Forelimb muscle (tissue), 1 donor: ENCODE data around the gene FADS2. TPM values are rescaled to one million over a fixed set of nuclear protein-coding genes. Genes with fewer than 3 reads are reported as not detected.

Experiments used
- DNase-seq: peaks from one replicate; pipeline ENCODE4 v3.0.0-alpha.2; 2013; ENCODE audit warnings: low read depth
- polyA plus RNA-seq: library from polyadenylated mRNA; unstranded; fragments of 120-200 nt; gene quantifications from one replicate; pipeline ENCODE4 v1.2.1, GENCODE V29; 2013; ENCODE audit not compliant: insufficient read length

The FADS2 gene
- polyA plus RNA-seq, 1 donor, result 75.9 TPM

DNA sequence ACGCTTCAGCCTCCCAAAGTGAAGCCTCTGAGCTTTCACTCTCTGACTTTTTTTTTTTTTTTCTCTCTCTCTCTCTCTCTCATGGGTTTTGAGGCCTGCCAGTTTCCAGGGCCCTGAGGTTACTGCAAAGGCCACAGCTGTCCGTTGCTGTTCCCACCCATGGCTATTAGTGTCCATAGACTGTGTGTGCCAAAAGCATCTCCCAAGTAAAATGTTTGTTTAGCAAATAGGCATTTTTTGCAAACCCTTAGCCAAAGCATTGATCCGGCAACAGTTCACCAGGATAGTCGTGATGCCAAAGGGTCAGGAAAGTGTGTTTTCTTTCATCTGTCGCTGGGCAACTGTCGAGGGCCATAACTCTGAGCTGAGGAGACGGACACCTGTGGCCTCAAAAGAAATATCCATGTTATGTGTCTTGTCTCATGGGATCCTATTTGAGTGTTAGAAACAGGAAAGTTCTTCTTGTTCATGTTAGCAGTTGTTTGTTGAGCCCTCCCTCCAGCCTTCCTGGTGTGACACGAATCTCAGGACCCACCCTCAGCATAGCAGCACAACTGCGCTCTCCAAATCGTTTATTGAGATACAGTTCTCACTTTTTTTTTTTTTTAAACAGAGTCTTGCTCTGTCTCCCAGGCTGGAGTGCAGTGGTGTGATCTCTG, 18.4 kb downstream of the FADS2 start:
- DNase-seq, result no peak

DNA sequence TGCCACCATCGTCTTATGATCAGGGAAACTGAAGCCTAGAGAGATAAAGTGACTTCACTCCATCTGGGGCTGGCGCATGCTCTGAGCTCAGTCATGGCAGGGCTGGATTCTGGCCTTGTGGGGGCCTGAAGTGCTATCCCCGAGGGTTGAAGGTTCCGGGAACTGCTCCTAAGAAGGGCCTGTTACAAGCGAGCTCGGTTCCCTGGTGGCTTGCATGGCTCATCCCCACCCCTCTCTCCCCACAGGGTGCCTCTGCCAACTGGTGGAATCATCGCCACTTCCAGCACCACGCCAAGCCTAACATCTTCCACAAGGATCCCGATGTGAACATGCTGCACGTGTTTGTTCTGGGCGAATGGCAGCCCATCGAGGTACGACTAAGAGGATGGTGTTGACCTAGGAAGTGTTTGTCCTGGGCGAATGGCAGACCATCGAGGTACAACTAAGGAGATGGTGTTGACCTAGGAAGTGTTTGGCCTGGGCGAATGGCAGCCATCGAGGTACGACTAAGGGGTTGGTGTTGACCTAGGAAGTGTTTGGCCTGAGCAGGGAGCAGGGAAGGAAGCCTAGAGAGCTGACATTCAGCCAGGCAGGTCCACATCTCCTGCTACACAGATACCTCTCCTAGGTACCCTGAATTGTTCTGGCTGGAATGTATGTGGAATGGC, 19.9 kb downstream of the FADS2 start:
- DNase-seq, result no peak

DNA sequence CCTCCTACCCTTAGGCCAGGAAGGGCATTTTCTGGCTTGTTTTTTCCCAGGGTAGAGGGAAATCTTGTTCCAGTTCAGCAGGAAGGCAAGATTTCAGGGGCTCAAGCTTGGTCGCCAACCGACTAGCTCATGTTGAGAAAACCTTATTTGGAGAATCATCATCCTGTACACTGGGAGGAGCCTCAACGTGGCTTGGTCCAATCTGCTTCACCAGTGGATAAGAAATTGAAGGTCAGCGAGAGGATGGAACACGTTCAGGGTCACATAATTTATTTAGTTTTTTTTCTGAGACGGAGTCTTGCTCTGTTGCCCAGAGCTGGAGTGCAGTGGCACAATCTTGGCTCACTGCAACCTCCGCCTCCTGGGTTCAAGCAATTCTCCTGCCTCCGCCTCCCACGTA, 20.5 kb downstream of the FADS2 start:
- DNase-seq, result no peak

DNA sequence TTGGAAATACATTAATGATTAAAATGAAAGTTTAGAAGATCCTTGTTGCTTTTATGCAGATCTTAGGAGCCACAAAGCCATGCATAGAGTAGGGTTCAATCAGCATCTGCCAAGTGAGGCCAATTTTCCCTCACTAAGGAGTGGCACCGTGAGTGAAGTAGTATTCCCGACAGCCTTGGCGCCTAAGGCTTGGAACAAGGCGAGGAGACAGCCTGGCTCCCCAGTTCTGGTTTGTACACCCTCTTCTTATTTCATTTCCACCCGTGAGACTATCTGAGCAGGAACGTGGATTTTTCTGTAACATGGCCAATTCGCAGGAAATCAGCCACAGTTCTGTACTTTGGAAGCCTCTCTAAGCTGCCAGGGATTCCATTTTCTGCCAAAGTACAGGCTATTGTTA, 22.6 kb downstream of the FADS2 start:
- no peak for DNase-seq

DNA sequence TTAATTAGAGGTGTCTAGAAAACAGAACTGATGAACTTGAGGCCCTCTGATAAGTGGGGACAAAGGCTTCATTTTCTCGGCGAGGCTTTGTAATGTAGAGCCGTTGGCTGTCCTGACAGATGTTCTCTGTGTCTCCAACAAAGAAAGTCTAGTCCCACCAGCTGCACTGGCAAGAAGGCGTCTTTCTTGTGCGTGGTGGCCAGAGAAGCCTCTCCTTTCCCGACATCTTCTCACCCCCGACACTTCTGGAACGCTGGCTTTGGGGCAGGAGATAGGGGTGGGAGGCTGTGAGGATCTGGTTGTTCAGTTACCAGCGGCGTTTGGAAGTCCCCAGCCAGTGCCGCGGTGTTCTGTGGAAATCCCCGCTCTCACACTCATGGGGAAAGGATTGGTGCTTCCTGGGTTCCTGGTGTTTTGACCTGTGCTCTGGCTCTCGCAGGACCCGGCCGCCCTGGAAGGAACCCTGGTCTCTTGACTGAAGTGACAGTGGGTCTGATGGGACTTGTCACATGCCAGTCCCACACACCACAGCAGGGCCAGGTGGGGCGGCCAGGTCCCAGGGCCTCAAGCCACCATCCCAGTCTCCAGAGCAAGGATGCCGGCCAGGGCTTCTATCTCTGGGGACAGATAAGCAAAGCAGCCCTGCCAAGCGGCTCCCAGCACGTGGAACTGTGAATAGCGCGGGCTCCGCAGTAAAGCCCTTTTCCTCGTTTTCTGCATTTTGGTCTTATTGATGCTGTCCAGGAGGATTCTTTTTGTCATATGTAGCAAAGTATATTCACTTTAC, 23.2 kb downstream of the FADS2 start:
- no peak for DNase-seq

DNA sequence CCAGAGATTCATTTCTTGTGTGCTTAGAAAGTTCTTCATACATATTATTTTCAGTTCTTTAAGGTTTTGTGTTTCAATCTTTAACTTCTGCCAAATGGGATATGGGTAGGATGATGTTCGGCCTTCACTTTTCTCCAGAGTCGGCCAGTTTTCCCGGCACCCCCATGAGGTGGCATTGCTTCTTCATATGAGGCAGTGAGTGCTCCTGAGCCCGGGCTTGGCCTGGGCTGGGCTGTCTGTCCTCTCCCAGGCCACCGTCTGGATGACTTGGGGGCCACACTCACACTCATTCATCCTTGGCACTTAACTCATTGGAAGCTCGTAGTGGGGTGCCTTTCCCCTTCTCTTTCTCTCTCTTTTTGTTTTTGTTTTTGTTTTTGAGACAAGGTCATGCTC, 23.8 kb downstream of the FADS2 start:
- DNase-seq, result no peak

DNA sequence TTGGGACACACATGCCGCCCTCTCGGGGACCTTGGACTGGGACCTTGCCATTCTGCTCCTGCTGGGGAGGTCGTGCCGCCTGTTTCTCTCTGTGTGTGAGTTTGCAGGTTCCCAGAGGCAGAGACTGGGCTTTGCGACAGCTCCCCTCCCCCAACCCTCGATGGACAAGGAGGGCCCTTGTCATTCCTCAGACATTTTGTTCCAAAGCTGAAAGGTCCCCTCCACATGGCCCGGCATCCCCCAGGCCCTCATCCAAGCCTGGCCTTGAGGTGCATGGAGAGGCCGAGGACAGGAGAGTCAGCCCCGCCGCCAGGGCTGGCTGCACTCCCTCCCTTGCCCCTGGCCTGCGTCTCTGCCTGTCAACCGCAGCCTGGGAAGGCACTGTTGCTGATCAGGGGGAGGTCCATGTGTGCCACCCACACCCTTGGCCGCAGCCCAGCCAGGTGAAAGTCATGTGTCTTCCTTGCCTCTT, 25.6 kb downstream of the FADS2 start:
- no peak for DNase-seq

DNA sequence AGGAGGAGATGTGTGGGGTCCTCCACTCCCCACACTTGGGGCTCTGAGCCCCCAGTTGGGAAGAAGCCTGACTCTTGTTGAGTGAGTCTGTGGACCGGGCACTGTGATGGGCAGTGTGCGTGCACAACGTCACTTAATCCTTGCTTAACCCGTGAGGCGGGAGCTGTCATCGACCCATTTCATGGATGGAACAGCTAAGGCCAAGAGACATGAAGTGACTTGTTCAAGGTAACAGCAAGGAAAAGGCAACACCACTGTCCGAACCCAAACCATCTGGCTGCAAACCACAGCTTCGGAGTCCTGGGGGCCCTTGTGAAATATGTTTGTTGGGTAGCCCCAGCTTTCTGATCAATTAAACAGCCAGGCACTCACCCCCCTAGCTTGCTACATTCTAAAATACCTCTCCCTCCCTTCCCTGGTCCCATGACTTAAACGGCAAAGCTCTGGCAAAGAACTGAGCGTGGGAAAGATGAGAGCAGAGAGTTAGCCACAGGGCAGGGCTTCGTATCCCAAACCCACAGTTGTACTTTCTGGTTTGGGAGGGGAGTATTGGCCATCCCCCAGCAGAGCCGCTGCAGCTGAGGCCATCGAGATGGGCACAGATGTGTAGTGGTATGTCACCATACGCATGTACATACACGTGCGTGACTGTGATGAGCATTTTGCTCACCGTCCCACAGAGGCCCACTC, 26.3 kb downstream of the FADS2 start:
- no peak for DNase-seq

DNA sequence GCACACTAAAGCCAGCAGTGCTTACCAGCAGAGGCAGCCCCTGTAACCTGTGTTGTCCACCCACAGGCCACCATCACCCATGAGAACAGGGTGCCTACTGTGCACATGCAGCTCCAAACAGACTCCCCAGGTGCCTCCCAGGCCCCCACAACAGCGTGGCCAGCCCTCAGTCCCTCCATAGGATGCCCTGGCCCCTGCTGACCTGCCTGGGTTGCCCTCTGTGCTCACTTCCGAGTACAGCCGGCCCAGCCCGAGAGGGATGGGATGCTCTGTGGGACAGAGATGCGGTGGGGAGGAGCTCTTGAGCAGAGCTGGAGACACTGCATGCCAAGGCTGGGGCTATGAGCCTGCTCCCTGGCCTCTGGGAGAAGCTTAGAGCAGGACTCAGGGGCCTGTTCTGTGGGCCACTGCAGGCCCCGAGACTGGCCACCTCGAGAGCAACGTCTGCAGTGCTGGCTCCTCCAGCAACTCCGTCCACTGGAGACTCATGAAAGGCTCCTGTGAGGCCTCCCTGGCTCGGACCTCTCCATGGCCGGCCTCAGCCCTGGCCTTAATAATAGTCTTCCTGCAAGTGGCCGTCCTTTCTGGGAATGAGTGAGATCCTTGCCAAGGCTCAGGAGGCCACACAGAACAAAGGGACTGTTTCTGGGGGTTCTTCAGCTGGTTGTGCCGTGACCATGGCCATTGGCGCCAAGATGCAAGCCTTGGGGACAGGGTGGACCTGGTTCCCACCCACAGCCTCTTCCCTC, 27.0 kb downstream of the FADS2 start:
- DNase-seq, result no peak

DNA sequence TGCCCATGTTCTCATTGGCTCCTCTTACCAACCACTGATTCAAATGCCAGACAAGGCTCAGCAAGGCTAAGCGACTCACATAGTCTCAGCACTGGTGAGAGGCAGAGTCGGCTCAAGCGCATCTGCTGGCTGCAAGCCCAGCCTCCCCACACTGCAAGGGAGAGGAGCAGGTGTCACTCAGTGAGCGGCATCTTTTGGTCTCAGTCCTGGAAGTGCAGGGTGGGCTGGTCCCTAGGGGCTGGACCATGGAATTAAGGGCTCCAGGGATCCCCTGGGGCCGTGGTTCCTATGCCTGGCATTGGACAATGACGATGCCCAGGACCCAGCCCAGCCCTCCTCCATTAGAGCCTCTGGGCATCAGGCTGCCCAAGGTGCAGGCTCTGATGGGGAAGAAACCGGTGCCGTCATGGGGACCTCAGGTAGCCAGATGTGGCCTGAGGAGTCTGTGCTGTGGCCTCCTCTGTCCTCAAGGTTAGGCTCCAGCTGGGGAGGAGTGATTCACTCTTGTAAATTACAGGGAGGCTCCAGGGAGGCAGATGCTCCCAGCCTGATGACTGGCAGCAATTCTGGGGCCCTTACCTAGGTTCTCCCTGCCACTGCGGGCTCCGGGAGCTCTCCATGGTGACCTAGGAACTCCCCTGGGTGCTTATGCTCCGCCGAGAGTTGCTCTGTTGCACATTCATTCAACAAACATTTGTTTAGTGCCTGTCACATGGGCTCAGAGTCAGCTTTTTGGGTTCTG, 28.0 kb downstream of the FADS2 start:
- no peak for DNase-seq

DNA sequence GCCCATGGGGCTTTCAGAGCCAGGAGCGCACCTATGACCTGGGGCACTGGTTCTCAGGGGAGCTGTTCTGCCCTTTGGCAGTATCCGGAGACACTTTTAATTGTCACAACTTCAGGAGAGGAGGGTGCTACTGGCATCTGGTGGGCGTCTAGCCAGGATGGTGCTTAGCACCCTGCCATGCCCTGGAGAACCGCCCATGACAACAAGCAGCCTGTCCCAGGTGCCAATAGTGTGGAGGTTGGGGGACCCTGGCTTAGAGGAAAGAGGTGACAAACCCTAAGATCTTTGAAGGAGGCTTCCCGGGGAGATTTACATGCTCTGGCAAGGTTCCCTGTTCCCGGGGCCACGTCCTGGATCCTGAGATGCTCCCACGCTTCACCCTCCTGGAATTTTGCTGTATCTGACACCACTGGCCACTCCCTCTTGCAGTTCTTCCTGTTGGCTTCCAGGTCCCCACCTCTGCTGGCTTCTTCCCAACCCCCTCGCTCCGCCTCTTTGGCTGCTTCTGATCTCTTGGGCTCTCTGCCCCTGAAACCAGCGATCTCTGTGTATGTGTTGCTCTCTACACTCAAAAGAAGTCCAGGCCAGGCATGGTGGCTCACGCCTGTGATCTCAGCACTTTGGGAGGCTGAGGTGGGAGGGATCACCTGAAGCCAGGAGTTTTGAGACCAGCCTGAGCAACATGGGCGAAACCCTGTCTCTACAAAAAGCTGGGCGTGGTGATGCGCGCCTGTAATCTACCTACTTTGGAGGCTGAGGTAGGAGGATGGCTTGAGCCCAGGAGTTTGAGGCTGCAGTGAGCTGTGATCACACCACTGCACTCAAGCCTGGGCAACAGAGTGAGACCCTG, 32.2 kb downstream of the FADS2 start:
- no peak for DNase-seq

DNA sequence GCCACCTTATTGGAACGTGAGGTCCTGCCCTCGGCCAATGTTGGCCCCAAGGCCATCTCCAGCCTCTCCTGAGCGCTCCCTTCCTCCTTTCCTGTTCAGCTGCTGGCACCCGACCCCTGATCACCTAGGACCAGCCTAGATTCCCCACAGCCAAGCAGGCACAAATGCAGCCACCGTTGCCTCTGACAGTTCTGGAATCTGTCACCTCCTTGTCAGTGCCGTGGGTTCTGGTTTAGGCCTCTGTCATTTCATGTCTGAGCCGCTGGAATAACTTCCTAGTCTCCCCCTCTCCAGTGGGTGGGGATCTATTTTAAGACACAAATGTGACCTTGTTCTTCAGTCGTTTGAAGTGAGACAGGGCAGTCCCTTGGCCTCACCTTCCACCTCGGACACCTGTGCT, 33.5 kb downstream of the FADS2 start:
- DNase-seq, result no peak

DNA sequence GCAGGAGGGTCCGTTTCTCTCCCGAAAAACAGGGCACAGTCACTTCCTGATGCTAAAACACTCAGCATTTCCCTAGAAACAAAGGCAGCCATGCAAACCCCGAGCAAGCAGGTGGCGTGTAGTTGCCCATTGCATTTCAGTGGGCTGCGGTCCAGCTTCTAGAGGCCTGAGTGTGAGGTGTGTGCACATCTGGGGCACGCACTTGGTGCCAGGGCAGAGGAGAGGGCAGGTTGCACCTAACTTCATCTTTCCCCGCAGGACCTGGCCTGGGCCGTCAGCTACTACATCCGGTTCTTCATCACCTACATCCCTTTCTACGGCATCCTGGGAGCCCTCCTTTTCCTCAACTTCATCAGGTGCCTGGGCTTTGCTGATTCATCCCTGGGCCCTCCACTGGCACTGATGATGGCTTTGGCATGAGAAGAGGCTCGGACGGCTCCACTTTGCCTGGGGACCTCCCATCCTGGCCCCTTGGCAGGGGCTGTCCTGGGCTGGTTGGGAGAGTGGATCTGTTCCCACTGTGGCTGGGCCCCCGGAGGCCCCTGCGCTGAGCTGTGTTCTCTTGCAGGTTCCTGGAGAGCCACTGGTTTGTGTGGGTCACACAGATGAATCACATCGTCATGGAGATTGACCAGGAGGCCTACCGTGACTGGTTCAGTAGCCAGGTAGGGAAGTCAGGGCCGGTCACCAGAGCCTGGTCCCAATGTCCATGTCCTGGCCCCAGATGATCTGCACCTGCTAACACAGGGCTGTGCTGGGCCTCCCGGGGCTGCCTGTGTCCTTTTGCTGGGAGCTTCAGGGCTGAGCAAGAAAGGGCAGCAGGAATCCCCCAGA, 34.8 kb downstream of the FADS2 start:
- no peak for DNase-seq

DNA sequence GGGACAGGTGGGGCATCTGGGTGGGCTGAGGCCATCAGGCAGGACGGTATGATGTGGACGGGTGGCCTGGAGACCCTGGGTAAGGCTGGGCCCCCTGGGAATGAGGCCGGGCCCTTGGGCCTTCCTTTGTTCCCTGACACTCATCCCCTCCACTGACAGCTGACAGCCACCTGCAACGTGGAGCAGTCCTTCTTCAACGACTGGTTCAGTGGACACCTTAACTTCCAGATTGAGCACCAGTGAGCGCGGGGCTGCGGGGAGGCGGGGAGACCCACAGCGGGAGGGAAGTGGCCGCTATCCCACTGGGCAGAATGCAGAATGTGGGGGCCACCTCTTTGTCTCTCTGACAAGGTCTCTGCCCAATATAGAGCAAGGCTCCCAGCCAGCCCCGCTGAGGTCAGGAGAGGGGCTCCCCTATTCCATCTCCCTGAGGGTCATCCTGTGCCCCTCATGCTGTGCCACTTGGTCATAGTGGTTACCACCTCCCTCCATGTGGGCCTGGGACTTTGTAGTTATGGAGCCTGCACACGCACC, 35.5 kb downstream of the FADS2 start:
- no peak for DNase-seq

DNA sequence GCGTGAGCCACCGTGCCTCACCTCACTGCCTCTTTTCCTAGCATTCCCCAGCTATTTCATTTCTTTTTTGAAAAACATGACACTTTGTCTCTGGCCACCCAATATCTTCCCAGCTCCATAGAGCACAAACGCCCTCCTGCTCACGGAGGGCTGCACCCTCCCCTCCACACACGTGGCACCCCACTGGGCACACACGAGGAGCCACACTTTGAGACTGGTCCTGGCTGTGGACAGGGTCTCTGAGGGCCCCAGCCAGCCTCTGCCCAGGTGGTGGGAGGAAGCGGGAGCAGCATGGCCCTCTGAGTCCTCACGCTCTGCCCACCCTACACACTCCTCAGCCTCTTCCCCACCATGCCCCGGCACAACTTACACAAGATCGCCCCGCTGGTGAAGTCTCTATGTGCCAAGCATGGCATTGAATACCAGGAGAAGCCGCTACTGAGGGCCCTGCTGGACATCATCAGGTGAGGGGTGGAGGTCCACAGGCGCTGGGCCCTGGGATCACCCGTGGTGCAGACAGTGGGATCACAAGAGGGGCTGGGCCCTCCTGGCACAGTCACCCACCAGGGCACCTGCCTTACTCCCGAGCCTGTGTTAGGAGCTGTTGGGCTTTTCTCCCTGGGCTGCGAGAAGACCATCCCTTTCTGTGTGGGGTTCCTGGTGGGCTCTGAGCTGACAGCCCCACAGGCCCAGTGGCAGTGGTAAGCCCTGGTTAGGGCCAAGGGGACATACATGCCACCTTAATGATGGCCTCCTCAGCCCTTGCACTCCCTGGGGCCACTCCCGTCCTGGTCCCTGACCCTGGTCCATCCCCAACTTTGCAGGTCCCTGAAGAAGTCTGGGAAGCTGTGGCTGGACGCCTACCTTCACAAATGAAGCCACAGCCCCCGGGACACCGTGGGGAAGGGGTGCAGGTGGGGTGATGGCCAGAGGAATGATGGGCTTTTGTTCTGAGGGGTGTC, 37.0 kb downstream of the FADS2 start:
- DNase-seq, result no peak

DNA sequence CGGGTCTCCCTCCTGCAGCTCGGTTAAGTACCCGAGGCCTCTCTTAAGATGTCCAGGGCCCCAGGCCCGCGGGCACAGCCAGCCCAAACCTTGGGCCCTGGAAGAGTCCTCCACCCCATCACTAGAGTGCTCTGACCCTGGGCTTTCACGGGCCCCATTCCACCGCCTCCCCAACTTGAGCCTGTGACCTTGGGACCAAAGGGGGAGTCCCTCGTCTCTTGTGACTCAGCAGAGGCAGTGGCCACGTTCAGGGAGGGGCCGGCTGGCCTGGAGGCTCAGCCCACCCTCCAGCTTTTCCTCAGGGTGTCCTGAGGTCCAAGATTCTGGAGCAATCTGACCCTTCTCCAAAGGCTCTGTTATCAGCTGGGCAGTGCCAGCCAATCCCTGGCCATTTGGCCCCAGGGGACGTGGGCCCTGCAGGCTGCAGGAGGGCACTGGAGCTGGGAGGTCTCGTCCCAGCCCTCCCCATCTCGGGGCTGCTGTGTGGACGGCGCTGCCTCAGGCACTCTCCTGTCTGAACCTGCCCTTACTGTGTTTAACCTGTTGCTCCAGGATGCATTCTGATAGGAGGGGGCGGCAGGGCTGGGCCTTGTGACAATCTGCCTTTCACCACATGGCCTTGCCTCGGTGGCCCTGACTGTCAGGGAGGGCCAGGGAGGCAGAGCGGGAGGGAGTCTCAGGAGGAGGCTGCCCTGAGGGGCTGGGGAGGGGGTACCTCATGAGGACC, 38.3 kb downstream of the FADS2 start:
- no peak for DNase-seq

DNA sequence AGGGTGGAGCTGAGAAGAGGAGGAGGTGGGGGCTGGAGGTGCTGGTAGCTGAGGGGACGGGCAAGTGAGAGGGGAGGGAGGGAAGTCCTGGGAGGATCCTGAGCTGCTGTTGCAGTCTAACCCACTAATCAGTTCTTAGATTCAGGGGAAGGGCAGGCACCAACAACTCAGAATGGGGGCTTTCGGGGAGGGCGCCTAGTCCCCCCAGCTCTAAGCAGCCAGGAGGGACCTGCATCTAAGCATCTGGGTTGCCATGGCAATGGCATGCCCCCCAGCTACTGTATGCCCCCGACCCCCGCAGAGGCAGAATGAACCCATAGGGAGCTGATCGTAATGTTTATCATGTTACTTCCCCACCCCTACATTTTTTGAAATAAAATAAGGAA, 38.9 kb downstream of the FADS2 start:
- no peak for DNase-seq
